Coronary artery (tissue), 2 donors: ENCODE results near the gene SOS2.

Experiments used
- DNase-seq: peaks from one replicate; pipeline ENCODE4 v3.0.0-alpha.2; 2017; ENCODE audit warnings: low spot score
- H3K27ac ChIP-seq, 2 donors: fragments of 200-600 bp; sonication (generic); one replicate each; pipeline ENCODE4 v1.5.1; 2016 to 2019
- H3K4me3 ChIP-seq: fragments of 200-600 bp; sonication (generic); 2 replicates; pipeline ENCODE4 v1.5.1; 2016; ENCODE audit warnings: mild to moderate bottlenecking, moderate library complexity
- CTCF ChIP-seq: fragments of 200-600 bp; sonication (generic); IDR thresholded peaks from one replicate; pipeline ENCODE4 v1.5.1; 2019; ENCODE audit warnings: antibody characterized with exemption

Gene SOS2

GRCh38 chr14:50068496-50068895 lies 162.9 kb downstream of the SOS2 start:
- TF ChIP-seq CTCF, result no peak
- no peak overlapping the region for H3K4me3 ChIP-seq
- H3K27ac ChIP-seq, result no peak overlapping the region
- DNase-seq, result no peak

- H3K4me3 ChIP-seq, result no peak overlapping the region
- no peak for DNase-seq
- no peak for TF ChIP-seq CTCF
- H3K27ac ChIP-seq, result no peak overlapping the region
Observed at GRCh38 chr14:50067723-50068495, 163.5 kb downstream of the SOS2 start.
